Type B pancreatic cell (in vitro differentiated cells): ENCODE data around the gene ZBTB20. TPM values are rescaled to one million over a fixed set of nuclear protein-coding genes. Genes with fewer than 3 reads are reported as not detected.
"Not testable (repeated sequence)": the region's sequence is repeated elsewhere in the genome, so short reads cannot be mapped to it uniquely, and the experiment has no call there.

Experiments
- DNase-seq: peaks from one replicate; pipeline ENCODE4 v3.0.0; 2021; ENCODE audit warnings: mixed read lengths; ENCODE audit not compliant: unreplicated experiment; ENCODE audit errors: extremely low spot score
- H3K27ac Mint-ChIP-seq: 2 replicates; pipeline ENCODE4 v1.8.0; 2021; ENCODE audit warnings: mild to moderate bottlenecking, mixed read lengths
- H3K27me3 Mint-ChIP-seq: 2 replicates; pipeline ENCODE4 v1.8.0; 2021; ENCODE audit warnings: mixed read lengths
- H3K36me3 Mint-ChIP-seq: 2 replicates; pipeline ENCODE4 v1.8.0; 2021; ENCODE audit warnings: mixed read lengths
- H3K4me1 Mint-ChIP-seq: one replicate; pipeline ENCODE4 v1.8.0; 2021; ENCODE audit warnings: mixed read lengths; ENCODE audit not compliant: unreplicated experiment
- H3K4me3 Mint-ChIP-seq: 2 replicates; pipeline ENCODE4 v1.8.0; 2021; ENCODE audit warnings: mild to moderate bottlenecking, mixed read lengths
- H3K9me3 Mint-ChIP-seq: 2 replicates; pipeline ENCODE4 v1.8.0; 2021; ENCODE audit warnings: mixed read lengths
- total RNA-seq: library from RNA; stranded (reverse); gene quantifications from 2 replicates; pipeline ENCODE4 v1.2.1, GENCODE V29; 2021; ENCODE audit warnings: low replicate concordance
- TF ChIP-seq, protein P1 (sequence below): fragments of 200-600 bp; sonication (generic); conservative IDR thresholded peaks from 2 replicates; pipeline ENCODE4 v1.5.0; 2021; ENCODE audit warnings: antibody characterized with exemption, mild to moderate bottlenecking

ZBTB20 gene
- total RNA-seq, 1 donor from 2014 or later = 14.4 TPM

- no peaks in the 10 kb centered on the region for H3K4me1 Mint-ChIP-seq
- peaks cover 3% of the 10 kb centered on the region for H3K36me3 Mint-ChIP-seq
- H3K9me3 Mint-ChIP-seq = no peaks in the 10 kb centered on the region
- no peaks in the 10 kb centered on the region for H3K27me3 Mint-ChIP-seq
- H3K27ac Mint-ChIP-seq = no peak overlapping the region
- no peak for DNase-seq
- H3K4me3 Mint-ChIP-seq = no peak overlapping the region
- TF ChIP-seq, protein P1, sequence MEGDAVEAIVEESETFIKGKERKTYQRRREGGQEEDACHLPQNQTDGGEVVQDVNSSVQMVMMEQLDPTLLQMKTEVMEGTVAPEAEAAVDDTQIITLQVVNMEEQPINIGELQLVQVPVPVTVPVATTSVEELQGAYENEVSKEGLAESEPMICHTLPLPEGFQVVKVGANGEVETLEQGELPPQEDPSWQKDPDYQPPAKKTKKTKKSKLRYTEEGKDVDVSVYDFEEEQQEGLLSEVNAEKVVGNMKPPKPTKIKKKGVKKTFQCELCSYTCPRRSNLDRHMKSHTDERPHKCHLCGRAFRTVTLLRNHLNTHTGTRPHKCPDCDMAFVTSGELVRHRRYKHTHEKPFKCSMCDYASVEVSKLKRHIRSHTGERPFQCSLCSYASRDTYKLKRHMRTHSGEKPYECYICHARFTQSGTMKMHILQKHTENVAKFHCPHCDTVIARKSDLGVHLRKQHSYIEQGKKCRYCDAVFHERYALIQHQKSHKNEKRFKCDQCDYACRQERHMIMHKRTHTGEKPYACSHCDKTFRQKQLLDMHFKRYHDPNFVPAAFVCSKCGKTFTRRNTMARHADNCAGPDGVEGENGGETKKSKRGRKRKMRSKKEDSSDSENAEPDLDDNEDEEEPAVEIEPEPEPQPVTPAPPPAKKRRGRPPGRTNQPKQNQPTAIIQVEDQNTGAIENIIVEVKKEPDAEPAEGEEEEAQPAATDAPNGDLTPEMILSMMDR = no peak
These were observed 36.3 kb downstream of the ZBTB20 start for GRCh38 chr3:115110830-115111229.

- DNase-seq, H3K4me3 Mint-ChIP-seq, H3K4me1 Mint-ChIP-seq, H3K9me3 Mint-ChIP-seq, H3K27me3 Mint-ChIP-seq, H3K36me3 Mint-ChIP-seq, H3K27ac Mint-ChIP-seq: not testable (repeated sequence)
These were observed 37.0 kb downstream of the ZBTB20 start for GRCh38 chr3:115110066-115110465.

- peaks cover 1% of the 10 kb centered on the region for H3K9me3 Mint-ChIP-seq
- peaks cover 6% of the 10 kb centered on the region for H3K36me3 Mint-ChIP-seq
- DNase-seq = no peak
- no peak overlapping the region for H3K27ac Mint-ChIP-seq
- no peaks in the 10 kb centered on the region for H3K27me3 Mint-ChIP-seq
- TF ChIP-seq, protein P1 = no peak
- no peak overlapping the region for H3K4me3 Mint-ChIP-seq
- no peaks in the 10 kb centered on the region for H3K4me1 Mint-ChIP-seq
These were observed 38.5 kb downstream of the ZBTB20 start for GRCh38 chr3:115108614-115109013.

GRCh38 chr3:115102046-115102445 is 45.0 kb downstream of the ZBTB20 start:
- Mint-ChIP-seq H3K4me3 (no peak overlapping the region), H3K27me3 (no peaks in the 10 kb centered on the region), H3K4me1 (peaks cover 19% of the 10 kb centered on the region), H3K9me3 (peaks cover 8% of the 10 kb centered on the region), H3K27ac (no peak overlapping the region), H3K36me3 (peaks cover 3% of the 10 kb centered on the region)
- TF ChIP-seq, protein P1 = no peak
- DNase-seq = no peak

DNA sequence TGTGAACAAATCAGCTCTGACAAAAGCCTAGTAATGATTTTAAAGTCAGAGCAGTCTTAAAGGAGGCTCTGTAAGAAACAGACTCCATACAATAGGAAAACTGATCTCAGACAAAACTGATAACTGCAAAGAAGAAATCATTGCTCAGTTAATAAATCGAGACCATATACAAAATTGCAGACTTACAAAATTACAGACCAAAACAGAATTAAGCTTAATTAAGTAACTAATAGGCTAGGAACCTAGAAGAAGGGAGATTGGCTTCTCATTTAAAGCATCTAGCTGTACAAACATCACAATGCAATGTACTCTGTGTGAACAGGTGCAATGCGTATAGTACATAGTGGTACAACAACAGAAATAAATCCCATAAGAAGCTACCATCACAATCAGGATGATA is 46.3 kb downstream of the ZBTB20 start:
- Mint-ChIP-seq H3K36me3 (peaks cover 3% of the 10 kb centered on the region), H3K27ac (no peak overlapping the region)
- TF ChIP-seq, protein P1 = no peak

DNA sequence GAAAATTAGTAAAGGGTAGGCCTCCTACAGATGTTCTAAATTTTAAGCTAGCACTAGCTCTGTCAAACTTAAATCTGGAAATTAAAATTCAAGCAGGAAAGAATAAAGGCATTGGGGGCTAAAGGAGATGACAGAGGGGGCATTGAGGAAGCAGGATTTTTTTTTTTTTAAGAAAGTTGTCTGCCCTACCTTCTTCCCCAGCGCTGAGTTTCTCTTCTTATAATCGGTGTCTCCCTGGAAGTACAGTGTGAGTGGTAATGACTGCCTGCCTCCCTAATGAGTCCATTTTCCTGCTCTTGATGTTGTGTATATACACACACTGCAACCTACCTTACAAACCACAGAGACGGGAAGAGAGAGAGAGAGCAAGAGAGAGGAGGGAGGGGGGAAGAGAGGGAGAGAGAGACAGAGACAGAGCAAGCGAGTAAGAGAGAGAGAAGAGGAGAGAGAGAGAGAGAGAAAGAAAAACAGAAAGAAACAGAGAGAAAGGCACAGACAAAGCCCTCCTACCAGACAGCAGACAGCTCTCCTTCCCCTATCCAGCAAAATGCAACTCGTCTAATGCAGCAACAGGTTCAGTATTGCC is 47.0 kb downstream of the ZBTB20 start:
- H3K27ac Mint-ChIP-seq = peak overlapping the region; percentile 81
- TF ChIP-seq, protein P1 = no peak
- peak overlapping the region; percentile 84 for H3K4me3 Mint-ChIP-seq
- peaks cover 8% of the 10 kb centered on the region for H3K9me3 Mint-ChIP-seq
- H3K36me3 Mint-ChIP-seq = peaks cover 3% of the 10 kb centered on the region
- H3K4me1 Mint-ChIP-seq = peaks cover 19% of the 10 kb centered on the region
- H3K27me3 Mint-ChIP-seq = no peaks in the 10 kb centered on the region
- DNase-seq = no peak

More for the DNA sequence above, 46.3 kb downstream of the ZBTB20 start:
- Mint-ChIP-seq H3K9me3 (peaks cover 8% of the 10 kb centered on the region), H3K4me1 (peaks cover 19% of the 10 kb centered on the region), H3K4me3 (peak overlapping the region; percentile 84), H3K27me3 (no peaks in the 10 kb centered on the region)
- no peak for DNase-seq
